Measurements from ENCODE around the gene SLC1A4.

SLC1A4 gene

DNA sequence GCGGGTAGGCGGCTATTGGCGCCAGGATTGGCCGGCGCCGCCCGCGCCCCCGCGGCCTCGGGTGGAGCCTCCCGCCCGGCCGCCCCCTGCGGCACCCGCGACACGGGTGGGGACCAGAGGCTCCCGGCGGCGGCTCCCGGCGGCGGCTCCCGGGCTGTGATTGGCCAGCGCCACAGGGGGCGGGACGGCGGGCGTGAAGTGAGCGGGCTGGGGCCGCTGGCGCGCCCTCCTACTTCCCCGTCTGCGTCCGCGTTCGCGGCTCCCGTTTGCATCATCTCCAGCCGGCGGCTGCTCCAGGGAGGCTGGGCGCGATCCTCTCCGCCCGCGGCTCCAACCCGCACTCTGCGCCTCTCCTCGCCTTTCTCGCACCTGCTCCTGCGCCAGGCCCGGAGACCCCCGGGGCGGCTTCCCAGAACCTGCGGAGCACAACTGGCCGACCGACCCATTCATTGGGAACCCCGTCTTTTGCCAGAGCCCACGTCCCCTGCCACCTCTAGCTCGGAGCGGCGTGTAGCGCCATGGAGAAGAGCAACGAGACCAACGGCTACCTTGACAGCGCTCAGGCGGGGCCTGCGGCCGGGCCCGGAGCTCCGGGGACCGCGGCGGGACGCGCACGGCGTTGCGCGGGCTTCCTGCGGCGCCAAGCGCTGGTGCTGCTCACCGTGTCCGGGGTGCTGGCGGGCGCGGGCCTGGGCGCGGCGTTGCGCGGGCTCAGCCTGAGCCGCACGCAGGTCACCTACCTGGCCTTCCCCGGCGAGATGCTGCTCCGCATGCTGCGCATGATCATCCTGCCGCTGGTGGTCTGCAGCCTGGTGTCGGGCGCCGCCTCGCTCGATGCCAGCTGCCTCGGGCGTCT lies at the start of gene SLC1A4:
TSS of gene SLC1A4 (plus strand) at position 274 of the 856 bp plus-strand sequence. CDS start at position 519, 245 bp downstream.
- Histone ChIP-seq H3K4me1 (ENCODE audit: control insufficient read depth, insufficient read depth, low read length) (no peaks in the 10 kb centered on the region), H3K27ac (ENCODE audit: low read depth, low read length) (peak within 1 kb of the TSS; percentile 94), H3K4me3 (ENCODE audit: low read length) (peak within 1 kb of the TSS; percentile 86), H3K9ac (ENCODE audit: low read length) (peak within 1 kb of the TSS; percentile 74), H3K36me3 (ENCODE audit: control insufficient read depth, insufficient read depth, low read length) (no peaks in the 10 kb centered on the region), H3K27me3 (ENCODE audit: control insufficient read depth, insufficient read depth, low read length) (no peaks in the 10 kb centered on the region)

- Histone ChIP-seq H3K27me3 (ENCODE audit: control insufficient read depth, insufficient read depth, low read length) (no peaks in the 10 kb centered on the region), H3K36me3 (ENCODE audit: control insufficient read depth, insufficient read depth, low read length) (no peaks in the 10 kb centered on the region), H3K9ac (ENCODE audit: low read length) (no peak overlapping the region), H3K4me1 (ENCODE audit: control insufficient read depth, insufficient read depth, low read length) (no peaks in the 10 kb centered on the region), H3K4me3 (ENCODE audit: low read length) (no peak overlapping the region), H3K27ac (ENCODE audit: low read depth, low read length) (no peak overlapping the region)
These were observed 48.1 kb upstream of the SLC1A4 start for GRCh38 chr2:64941143-64941542.

DNA sequence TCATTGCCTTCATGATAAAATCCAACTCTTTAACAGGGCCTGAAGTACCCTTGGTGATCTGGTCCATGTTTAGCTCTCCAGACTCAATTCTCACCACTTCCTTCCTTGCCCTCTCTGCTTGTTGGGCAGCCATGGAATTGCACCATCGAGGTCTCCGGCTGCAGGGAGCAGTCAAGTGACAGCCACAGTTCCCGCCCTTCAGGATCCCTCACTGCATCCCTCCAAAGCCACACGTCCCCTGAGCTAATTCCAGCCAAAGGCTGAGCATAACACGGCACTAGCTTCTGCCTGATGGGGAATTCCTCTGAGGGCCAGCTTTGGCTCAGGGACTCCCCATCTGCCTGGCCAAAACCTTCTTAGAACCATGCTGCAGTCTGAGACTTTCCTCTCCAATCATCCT lies 47.4 kb upstream of the SLC1A4 start:
- no peaks in the 10 kb centered on the region for H3K4me1 ChIP-seq (ENCODE audit: control insufficient read depth, insufficient read depth, low read length)
- H3K27me3 ChIP-seq (ENCODE audit: control insufficient read depth, insufficient read depth, low read length), result no peaks in the 10 kb centered on the region
- no peak overlapping the region for H3K27ac ChIP-seq (ENCODE audit: low read depth, low read length)
- no peak overlapping the region for H3K4me3 ChIP-seq (ENCODE audit: low read length)
- no peaks in the 10 kb centered on the region for H3K36me3 ChIP-seq (ENCODE audit: control insufficient read depth, insufficient read depth, low read length)
- H3K9ac ChIP-seq (ENCODE audit: low read length), result no peak overlapping the region

- H3K4me3 ChIP-seq (ENCODE audit: low read length), result no peak overlapping the region
- no peak overlapping the region for H3K27ac ChIP-seq (ENCODE audit: low read depth, low read length)
- no peaks in the 10 kb centered on the region for H3K4me1 ChIP-seq (ENCODE audit: control insufficient read depth, insufficient read depth, low read length)
- H3K9ac ChIP-seq (ENCODE audit: low read length), result no peak overlapping the region
- H3K27me3 ChIP-seq (ENCODE audit: control insufficient read depth, insufficient read depth, low read length), result no peaks in the 10 kb centered on the region
- no peaks in the 10 kb centered on the region for H3K36me3 ChIP-seq (ENCODE audit: control insufficient read depth, insufficient read depth, low read length)
These were observed 46.5 kb upstream of the SLC1A4 start for GRCh38 chr2:64942693-64943092.

GRCh38 chr2:64943387-64944150 lies 45.6 kb upstream of the SLC1A4 start:
- H3K36me3 ChIP-seq (ENCODE audit: control insufficient read depth, insufficient read depth, low read length), result no peaks in the 10 kb centered on the region
- no peak overlapping the region for H3K9ac ChIP-seq (ENCODE audit: low read length)
- H3K27ac ChIP-seq (ENCODE audit: low read depth, low read length), result no peak overlapping the region
- H3K27me3 ChIP-seq (ENCODE audit: control insufficient read depth, insufficient read depth, low read length), result no peaks in the 10 kb centered on the region
- H3K4me1 ChIP-seq (ENCODE audit: control insufficient read depth, insufficient read depth, low read length), result no peaks in the 10 kb centered on the region
- H3K4me3 ChIP-seq (ENCODE audit: low read length), result no peak overlapping the region

DNA sequence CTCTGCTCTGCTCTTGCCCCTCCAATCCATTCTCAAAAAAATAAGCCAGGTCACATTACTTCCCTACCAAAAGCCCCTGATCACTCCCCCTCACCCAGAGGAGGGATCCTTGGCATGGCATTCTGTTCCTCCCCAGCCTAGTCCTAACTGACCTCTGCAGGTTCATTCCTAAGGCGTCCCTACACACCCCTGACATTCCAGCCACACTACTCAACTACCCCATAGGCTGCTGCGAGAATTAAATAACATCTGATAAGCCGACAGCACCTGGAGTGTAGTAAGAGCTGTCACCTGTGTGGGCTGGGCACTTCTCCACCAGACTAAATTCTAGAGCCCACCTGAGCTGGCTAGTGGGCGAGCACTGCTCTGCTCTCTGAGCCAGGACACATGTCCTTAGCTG lies 44.7 kb upstream of the SLC1A4 start:
- Histone ChIP-seq H3K4me3 (ENCODE audit: low read length) (no peak overlapping the region), H3K4me1 (ENCODE audit: control insufficient read depth, insufficient read depth, low read length) (no peaks in the 10 kb centered on the region), H3K36me3 (ENCODE audit: control insufficient read depth, insufficient read depth, low read length) (no peaks in the 10 kb centered on the region), H3K27ac (ENCODE audit: low read depth, low read length) (no peak overlapping the region), H3K27me3 (ENCODE audit: control insufficient read depth, insufficient read depth, low read length) (no peaks in the 10 kb centered on the region), H3K9ac (ENCODE audit: low read length) (no peak overlapping the region)

- H3K27ac ChIP-seq (ENCODE audit: low read depth, low read length), result no peak overlapping the region
- H3K36me3 ChIP-seq (ENCODE audit: control insufficient read depth, insufficient read depth, low read length), result no peaks in the 10 kb centered on the region
- peak overlapping the region; percentile 6 for H3K4me3 ChIP-seq (ENCODE audit: low read length)
- no peaks in the 10 kb centered on the region for H3K27me3 ChIP-seq (ENCODE audit: control insufficient read depth, insufficient read depth, low read length)
- H3K4me1 ChIP-seq (ENCODE audit: control insufficient read depth, insufficient read depth, low read length), result no peaks in the 10 kb centered on the region
- no peak overlapping the region for H3K9ac ChIP-seq (ENCODE audit: low read length)
These were observed 43.0 kb upstream of the SLC1A4 start for GRCh38 chr2:64945973-64946768.

- Histone ChIP-seq H3K36me3 (ENCODE audit: control insufficient read depth, insufficient read depth, low read length) (no peaks in the 10 kb centered on the region), H3K4me3 (ENCODE audit: low read length) (no peak overlapping the region), H3K27me3 (ENCODE audit: control insufficient read depth, insufficient read depth, low read length) (no peaks in the 10 kb centered on the region), H3K27ac (ENCODE audit: low read depth, low read length) (no peak overlapping the region), H3K9ac (ENCODE audit: low read length) (no peak overlapping the region), H3K4me1 (ENCODE audit: control insufficient read depth, insufficient read depth, low read length) (no peaks in the 10 kb centered on the region)
These were observed 42.4 kb upstream of the SLC1A4 start for GRCh38 chr2:64946769-64947247.

DNA sequence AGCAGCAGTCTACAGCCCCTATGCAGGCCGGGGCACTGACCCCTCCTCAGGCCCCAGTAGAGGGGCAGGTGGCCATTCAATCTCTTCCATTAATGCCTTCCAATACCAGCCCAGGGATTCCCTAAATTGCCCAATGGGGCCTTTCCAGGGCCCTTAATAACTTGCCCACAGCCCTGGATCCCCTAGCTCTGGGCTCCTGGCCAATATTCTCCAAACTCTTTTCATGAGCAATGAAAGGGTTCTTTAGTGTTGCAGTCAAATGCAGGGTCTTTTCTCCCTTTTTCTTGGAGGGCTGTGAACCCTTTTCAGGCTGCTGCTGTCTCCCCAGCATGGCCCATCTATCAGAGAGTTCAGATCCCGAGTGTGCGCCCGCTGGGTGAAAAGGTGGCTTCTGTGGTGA lies 41.3 kb upstream of the SLC1A4 start:
- Histone ChIP-seq H3K4me1 (ENCODE audit: control insufficient read depth, insufficient read depth, low read length) (no peaks in the 10 kb centered on the region), H3K27ac (ENCODE audit: low read depth, low read length) (no peak overlapping the region), H3K27me3 (ENCODE audit: control insufficient read depth, insufficient read depth, low read length) (no peaks in the 10 kb centered on the region), H3K4me3 (ENCODE audit: low read length) (no peak overlapping the region), H3K9ac (ENCODE audit: low read length) (no peak overlapping the region), H3K36me3 (ENCODE audit: control insufficient read depth, insufficient read depth, low read length) (no peaks in the 10 kb centered on the region)

- H3K9ac ChIP-seq (ENCODE audit: low read length), result no peak overlapping the region
- no peak overlapping the region for H3K27ac ChIP-seq (ENCODE audit: low read depth, low read length)
- no peaks in the 10 kb centered on the region for H3K4me1 ChIP-seq (ENCODE audit: control insufficient read depth, insufficient read depth, low read length)
These were observed 38.7 kb upstream of the SLC1A4 start for GRCh38 chr2:64950226-64951160.

DNA sequence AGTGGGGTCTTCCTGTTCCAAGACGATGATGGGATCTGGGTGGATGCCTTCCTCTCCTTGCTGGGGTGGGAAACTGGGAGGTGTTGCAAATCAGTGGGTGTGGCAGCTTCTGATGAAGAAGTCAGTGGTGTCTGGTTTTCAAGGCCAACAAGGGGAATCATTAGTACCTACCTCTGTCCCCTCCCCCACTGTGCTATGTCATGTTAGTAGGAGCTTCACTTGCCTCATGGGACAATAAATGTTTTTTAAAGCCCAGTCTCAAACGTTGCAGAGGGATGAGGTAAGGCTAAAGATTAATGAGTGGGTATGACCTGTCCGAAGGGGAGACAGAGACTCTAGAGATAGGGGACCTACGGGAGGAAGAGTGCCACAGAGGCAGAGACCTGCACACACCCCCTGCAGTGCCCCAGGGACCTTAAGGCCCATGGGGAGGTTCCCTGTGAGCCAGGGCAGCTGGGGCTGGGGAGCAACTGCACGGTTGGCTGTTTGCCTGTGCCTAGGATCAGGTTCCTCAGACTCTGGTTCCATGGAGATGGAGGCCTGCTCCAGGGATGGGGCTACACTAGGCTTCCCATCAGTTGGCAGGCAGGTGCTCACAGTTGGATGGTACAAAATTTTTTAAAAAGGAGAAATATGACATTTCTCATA lies 37.8 kb upstream of the SLC1A4 start:
- H3K27me3 ChIP-seq (ENCODE audit: control insufficient read depth, insufficient read depth, low read length), result no peaks in the 10 kb centered on the region
- no peak overlapping the region for H3K27ac ChIP-seq (ENCODE audit: low read depth, low read length)
- H3K4me1 ChIP-seq (ENCODE audit: control insufficient read depth, insufficient read depth, low read length), result no peaks in the 10 kb centered on the region
- H3K36me3 ChIP-seq (ENCODE audit: control insufficient read depth, insufficient read depth, low read length), result no peaks in the 10 kb centered on the region
- no peak overlapping the region for H3K4me3 ChIP-seq (ENCODE audit: low read length)
- no peak overlapping the region for H3K9ac ChIP-seq (ENCODE audit: low read length)

More at GRCh38 chr2:64950226-64951160, 38.7 kb upstream of the SLC1A4 start:
- Histone ChIP-seq H3K4me3 (ENCODE audit: low read length) (no peak overlapping the region), H3K27me3 (ENCODE audit: control insufficient read depth, insufficient read depth, low read length) (no peaks in the 10 kb centered on the region), H3K36me3 (ENCODE audit: control insufficient read depth, insufficient read depth, low read length) (no peaks in the 10 kb centered on the region)
